ENCODE data around the gene ACTL7B.

- TF ChIP-seq EZH2phosphoT487 (IDR thresholded peaks at IDR 0.05; ENCODE audit: unreplicated experiment) (no peak), CREB1 (CRISPR knock-in tag; IDR thresholded peaks at IDR 0.05; ENCODE audit: low read depth) (no peak), POLR2AphosphoS5 (IDR thresholded peaks at IDR 0.05; ENCODE audit: low read depth) (no peak)
- TF ChIP-seq, protein P1, sequence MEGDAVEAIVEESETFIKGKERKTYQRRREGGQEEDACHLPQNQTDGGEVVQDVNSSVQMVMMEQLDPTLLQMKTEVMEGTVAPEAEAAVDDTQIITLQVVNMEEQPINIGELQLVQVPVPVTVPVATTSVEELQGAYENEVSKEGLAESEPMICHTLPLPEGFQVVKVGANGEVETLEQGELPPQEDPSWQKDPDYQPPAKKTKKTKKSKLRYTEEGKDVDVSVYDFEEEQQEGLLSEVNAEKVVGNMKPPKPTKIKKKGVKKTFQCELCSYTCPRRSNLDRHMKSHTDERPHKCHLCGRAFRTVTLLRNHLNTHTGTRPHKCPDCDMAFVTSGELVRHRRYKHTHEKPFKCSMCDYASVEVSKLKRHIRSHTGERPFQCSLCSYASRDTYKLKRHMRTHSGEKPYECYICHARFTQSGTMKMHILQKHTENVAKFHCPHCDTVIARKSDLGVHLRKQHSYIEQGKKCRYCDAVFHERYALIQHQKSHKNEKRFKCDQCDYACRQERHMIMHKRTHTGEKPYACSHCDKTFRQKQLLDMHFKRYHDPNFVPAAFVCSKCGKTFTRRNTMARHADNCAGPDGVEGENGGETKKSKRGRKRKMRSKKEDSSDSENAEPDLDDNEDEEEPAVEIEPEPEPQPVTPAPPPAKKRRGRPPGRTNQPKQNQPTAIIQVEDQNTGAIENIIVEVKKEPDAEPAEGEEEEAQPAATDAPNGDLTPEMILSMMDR (conservative IDR thresholded peaks at IDR 0.05; ENCODE audit: low read depth in 2 of 2): no peak
Measured at GRCh38 chr9:108861464-108861863, 5.7 kb upstream of the ACTL7B start.

All from GM23338 (cell line).